Neural crest cell (in vitro differentiated cells): ENCODE measurements around the gene IQGAP1. TPM values are rescaled to one million over a fixed set of nuclear protein-coding genes. Genes with fewer than 3 reads are reported as not detected.

ENCODE experiments used
- DNase-seq: peaks from one replicate; pipeline ENCODE4 v3.0.0; 2021; ENCODE audit warnings: low read depth, mixed read lengths, low spot score
- H3K27ac Mint-ChIP-seq: one replicate; pipeline ENCODE4 v1.8.0; 2021; ENCODE audit warnings: mild to moderate bottlenecking, mixed read lengths; ENCODE audit not compliant: unreplicated experiment
- H3K27me3 Mint-ChIP-seq: 2 replicates; pipeline ENCODE4 v1.8.0; 2021; ENCODE audit warnings: low read depth, mild to moderate bottlenecking, mixed read lengths
- H3K36me3 Mint-ChIP-seq: 2 replicates; pipeline ENCODE4 v1.8.0; 2021; ENCODE audit warnings: low read depth, mild to moderate bottlenecking, mixed read lengths
- H3K4me1 Mint-ChIP-seq: 2 replicates; pipeline ENCODE4 v1.8.0; 2021; ENCODE audit warnings: mixed read lengths
- H3K4me3 Mint-ChIP-seq: one replicate; pipeline ENCODE4 v1.8.0; 2021; ENCODE audit warnings: mild to moderate bottlenecking, mixed read lengths
- H3K9me3 Mint-ChIP-seq: 2 replicates; pipeline ENCODE4 v1.8.0; 2021; ENCODE audit warnings: mixed read lengths
- total RNA-seq: library from RNA; stranded (reverse); gene quantifications from 2 replicates; pipeline ENCODE4 v1.2.1, GENCODE V29; 2021
- TF ChIP-seq, protein P1 (sequence below): fragments of 200-600 bp; sonication (generic); conservative IDR thresholded peaks from 2 replicates; pipeline ENCODE4 v1.5.0; 2021; ENCODE audit warnings: antibody characterized with exemption, mild to moderate bottlenecking

Gene IQGAP1
- total RNA-seq, 1 donor from 2014 or later, result 46.1 TPM

- Mint-ChIP-seq H3K9me3 (no peaks in the 10 kb centered on the region), H3K4me3 (no peak overlapping the region), H3K4me1 (peaks cover 6% of the 10 kb centered on the region), H3K27me3 (no peaks in the 10 kb centered on the region), H3K27ac (no peak overlapping the region), H3K36me3 (no peaks in the 10 kb centered on the region)
- TF ChIP-seq, protein P1, sequence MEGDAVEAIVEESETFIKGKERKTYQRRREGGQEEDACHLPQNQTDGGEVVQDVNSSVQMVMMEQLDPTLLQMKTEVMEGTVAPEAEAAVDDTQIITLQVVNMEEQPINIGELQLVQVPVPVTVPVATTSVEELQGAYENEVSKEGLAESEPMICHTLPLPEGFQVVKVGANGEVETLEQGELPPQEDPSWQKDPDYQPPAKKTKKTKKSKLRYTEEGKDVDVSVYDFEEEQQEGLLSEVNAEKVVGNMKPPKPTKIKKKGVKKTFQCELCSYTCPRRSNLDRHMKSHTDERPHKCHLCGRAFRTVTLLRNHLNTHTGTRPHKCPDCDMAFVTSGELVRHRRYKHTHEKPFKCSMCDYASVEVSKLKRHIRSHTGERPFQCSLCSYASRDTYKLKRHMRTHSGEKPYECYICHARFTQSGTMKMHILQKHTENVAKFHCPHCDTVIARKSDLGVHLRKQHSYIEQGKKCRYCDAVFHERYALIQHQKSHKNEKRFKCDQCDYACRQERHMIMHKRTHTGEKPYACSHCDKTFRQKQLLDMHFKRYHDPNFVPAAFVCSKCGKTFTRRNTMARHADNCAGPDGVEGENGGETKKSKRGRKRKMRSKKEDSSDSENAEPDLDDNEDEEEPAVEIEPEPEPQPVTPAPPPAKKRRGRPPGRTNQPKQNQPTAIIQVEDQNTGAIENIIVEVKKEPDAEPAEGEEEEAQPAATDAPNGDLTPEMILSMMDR, result no peak
- no peak for DNase-seq
Measured at GRCh38 chr15:90362936-90363212, 25.2 kb upstream of the IQGAP1 start.

DNA sequence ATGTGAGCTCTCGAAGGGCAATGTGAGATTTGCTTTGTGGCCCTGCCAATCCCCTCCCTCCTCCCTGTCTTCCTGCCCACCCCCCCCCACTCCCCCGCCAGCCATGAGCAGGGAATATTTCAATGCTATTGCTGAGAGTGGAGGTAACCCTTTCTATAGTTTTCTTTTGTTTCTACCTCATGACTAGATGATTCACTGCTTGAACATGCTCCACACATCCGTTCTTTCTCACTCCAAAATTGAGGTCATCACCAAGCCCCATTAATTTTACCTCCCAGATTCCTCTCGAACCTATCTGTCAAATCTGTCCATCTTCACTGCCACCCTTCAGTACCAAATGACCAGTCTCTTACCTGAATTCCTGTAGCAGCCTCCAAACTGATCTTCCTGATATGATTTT lies 23.8 kb upstream of the IQGAP1 start:
- Mint-ChIP-seq H3K9me3 (no peaks in the 10 kb centered on the region), H3K36me3 (no peaks in the 10 kb centered on the region), H3K4me1 (peaks cover 6% of the 10 kb centered on the region), H3K27me3 (no peaks in the 10 kb centered on the region), H3K4me3 (no peak overlapping the region), H3K27ac (no peak overlapping the region)
- TF ChIP-seq, protein P1, result no peak
- no peak for DNase-seq

DNA sequence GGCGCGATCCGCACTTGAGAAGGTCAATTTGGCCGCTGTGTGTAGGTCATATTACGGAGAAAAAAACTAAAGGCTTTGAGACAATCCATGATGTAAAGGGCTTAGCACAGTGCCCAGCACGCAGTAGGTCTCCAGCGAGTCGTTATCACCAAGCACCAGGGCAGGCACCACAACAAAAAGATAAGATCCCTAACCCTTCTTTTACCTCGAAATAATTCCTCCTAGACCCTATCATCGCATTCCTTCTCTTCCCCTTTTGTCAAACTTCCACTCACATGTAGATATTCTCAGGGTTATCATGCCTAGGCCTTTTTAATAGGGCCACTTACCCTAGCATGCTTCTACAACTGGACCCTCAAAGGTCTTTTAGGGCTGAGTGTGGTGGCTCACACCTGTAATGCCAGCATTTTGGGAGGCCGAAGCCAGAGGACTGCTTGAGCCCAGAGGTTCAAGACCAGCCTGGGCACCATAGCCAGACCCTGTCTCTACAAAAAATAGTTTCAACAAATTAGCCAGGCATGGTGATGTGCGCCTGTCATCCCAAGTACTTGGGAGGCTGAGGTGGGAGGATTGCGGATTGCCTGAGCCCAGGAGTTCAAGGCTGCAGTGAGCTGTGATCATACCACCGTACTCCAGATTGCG lies 22.5 kb upstream of the IQGAP1 start:
- Mint-ChIP-seq H3K9me3 (no peaks in the 10 kb centered on the region), H3K36me3 (no peaks in the 10 kb centered on the region)
- TF ChIP-seq, protein P1, result no peak

DNA sequence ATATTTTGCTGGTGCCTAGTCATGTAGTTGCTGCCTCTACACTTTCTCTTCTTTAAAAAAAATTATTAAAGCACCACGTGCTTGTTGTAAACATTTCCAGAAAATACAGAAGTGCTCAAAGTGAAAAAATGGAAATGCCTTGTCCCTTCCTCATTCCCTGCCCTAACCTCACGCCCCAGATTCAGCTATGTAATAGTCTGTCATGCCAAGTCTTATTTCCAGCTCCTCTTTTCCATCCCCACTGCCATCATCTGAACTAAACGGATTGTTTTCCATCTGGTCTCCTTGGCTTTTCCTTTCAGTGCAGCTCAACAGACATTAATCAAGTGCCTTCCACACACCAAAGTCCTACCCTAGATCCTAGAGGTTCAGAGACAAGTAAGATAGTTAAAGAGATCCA lies 20.5 kb upstream of the IQGAP1 start:
- no peak for DNase-seq
- Mint-ChIP-seq H3K27ac (no peak overlapping the region), H3K4me1 (no peaks in the 10 kb centered on the region), H3K27me3 (no peaks in the 10 kb centered on the region), H3K36me3 (no peaks in the 10 kb centered on the region), H3K4me3 (no peak overlapping the region), H3K9me3 (no peaks in the 10 kb centered on the region)
- TF ChIP-seq, protein P1, result no peak

More for the DNA sequence above, 22.5 kb upstream of the IQGAP1 start:
- Mint-ChIP-seq H3K4me1 (peaks cover 6% of the 10 kb centered on the region), H3K27me3 (no peaks in the 10 kb centered on the region), H3K4me3 (no peak overlapping the region), H3K27ac (no peak overlapping the region)
- DNase-seq, result no peak

DNA sequence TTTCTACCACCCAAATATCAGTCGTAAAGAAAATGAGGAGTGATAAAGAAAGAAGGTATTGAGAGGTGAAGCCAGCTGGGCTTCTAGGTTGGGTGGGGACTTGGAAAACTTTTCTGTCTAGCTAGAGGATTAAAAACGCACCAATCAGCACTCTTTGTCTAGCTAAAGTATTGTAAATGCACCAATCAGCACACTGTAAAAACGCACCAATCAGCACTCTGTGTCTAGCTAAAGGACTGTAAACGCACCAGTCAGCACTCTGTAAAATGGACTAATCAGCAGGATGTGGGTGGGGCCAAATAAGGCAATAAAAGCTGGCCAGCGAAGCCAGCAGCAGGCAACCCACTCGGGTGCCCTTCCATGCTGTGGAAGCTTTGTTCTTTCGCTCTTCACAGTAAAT lies 13.0 kb upstream of the IQGAP1 start:
- no peak overlapping the region for H3K4me3 Mint-ChIP-seq
- H3K36me3 Mint-ChIP-seq, result peaks cover 2% of the 10 kb centered on the region
- H3K4me1 Mint-ChIP-seq, result no peaks in the 10 kb centered on the region
- peaks cover 11% of the 10 kb centered on the region for H3K9me3 Mint-ChIP-seq
- H3K27ac Mint-ChIP-seq, result no peak overlapping the region
- TF ChIP-seq, protein P1, result no peak
- DNase-seq, result no peak
- H3K27me3 Mint-ChIP-seq, result no peaks in the 10 kb centered on the region
